Activated CD4-positive, alpha-beta T cell treated with anti-CD3 and anti-CD28 coated beads for 36 hours (primary cell): Measurements from ENCODE around the gene SCRN2. TPM values are rescaled to one million over a fixed set of nuclear protein-coding genes. Genes with fewer than 3 reads are reported as not detected.

Experiments
- ATAC-seq: fragments of 200-7000 bp; cut with Tn5 transposase; one replicate; pipeline ENCODE4 v1.10.0; 2021; ENCODE audit warnings: mild to moderate bottlenecking, moderate library complexity
- CTCF ChIA-PET: fragments of 350-600 bp; sonication (Branson Sonifier 250); formaldehyde crosslinking; loops from one replicate; lab custom pipeline; 2021; ENCODE audit warnings: antibody characterized with exemption; lab: Charles Lee
- POLR2A ChIA-PET: fragments of 350-600 bp; sonication (Branson Sonifier 250); formaldehyde crosslinking; loops from one replicate; lab custom pipeline; 2021; ENCODE audit warnings: antibody characterized with exemption, inconsistent platforms; lab: Charles Lee
- DNase-seq: peaks from one replicate; pipeline ENCODE4 v3.0.0-alpha.2; 2020
- H3K27ac Mint-ChIP-seq: one replicate; pipeline ENCODE4 v1.8.0; 2021; ENCODE audit warnings: mixed read lengths
- H3K27me3 Mint-ChIP-seq: one replicate; pipeline ENCODE4 v1.8.0; 2021; ENCODE audit warnings: mixed read lengths
- H3K36me3 Mint-ChIP-seq: one replicate; pipeline ENCODE4 v1.8.0; 2021; ENCODE audit warnings: low read depth, mixed read lengths
- H3K4me1 Mint-ChIP-seq: one replicate; pipeline ENCODE4 v1.8.0; 2021; ENCODE audit warnings: mixed read lengths
- H3K4me3 Mint-ChIP-seq: one replicate; pipeline ENCODE4 v1.8.0; 2021; ENCODE audit warnings: mild to moderate bottlenecking, moderate library complexity, mixed read lengths
- H3K9me3 Mint-ChIP-seq: one replicate; pipeline ENCODE4 v1.8.0; 2021; ENCODE audit warnings: low read depth, mixed read lengths
- intact Hi-C, 2 experiments: fragments of 100-400 bp; cut with DNase I in 1 of 2; cut with micrococcal nuclease in 1 of 2; formaldehyde crosslinking; loops; one replicate each; pipeline versions ENCODE4 v1.14.2 to v1.15.1; 2022 to 2024; cut with DNase I, micrococcal nuclease
- total RNA-seq, 2 experiments: library from RNA; stranded (reverse); gene quantifications; one replicate each; pipeline ENCODE4 v1.2.3, GENCODE V29; 2021

SCRN2 gene
- total RNA-seq, 2 experiments from 2014 or later = 21.5 to 25.2 TPM

DNA sequence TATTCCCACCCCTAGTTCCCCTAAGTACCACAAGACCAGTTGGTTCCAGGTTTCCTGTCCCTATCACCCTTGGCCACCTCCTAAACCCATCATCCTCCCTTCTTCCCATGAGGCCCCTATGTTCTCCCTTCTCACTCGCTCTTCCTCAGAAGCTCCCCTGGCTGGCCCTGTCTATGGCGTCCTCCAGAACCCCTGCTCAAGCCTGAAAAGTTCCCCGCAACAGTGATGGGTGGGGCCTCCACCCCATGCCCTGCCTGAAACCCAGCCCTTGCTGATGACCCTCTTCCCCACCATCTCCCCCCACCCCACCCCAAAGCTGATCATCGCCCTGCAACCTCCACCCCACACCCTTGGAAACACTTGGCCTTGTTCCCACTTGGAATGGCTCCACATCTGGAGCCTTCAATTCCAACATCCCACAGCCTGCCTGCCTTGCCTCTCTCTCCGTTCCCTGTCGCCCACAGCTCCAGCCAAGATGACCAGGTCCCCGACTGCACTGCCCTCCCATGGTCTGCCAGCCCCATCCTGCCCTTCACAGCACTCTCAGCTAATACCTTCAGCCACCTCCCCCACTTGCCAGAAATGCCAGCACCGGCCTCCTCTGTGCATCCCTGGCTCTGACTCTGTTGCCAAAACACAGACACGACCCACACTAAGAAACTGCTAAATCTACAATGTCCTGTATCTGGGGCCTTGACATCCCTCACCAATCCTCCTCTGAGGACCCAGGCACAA, 30.0 kb downstream of the SCRN2 start:
- Mint-ChIP-seq H3K4me1 (peaks cover 8% of the 10 kb centered on the region), H3K9me3 (no peaks in the 10 kb centered on the region), H3K27ac (peak overlapping the region; percentile 15), H3K36me3 (peaks cover 9% of the 10 kb centered on the region), H3K27me3 (no peaks in the 10 kb centered on the region), H3K4me3 (no peak overlapping the region)
- ChIA-PET CTCF (no interaction called here), POLR2A (no interaction called here)
- intact Hi-C loops = no loop called here
- ATAC-seq = no peak
- DNase-seq = peak; percentile 3

DNA sequence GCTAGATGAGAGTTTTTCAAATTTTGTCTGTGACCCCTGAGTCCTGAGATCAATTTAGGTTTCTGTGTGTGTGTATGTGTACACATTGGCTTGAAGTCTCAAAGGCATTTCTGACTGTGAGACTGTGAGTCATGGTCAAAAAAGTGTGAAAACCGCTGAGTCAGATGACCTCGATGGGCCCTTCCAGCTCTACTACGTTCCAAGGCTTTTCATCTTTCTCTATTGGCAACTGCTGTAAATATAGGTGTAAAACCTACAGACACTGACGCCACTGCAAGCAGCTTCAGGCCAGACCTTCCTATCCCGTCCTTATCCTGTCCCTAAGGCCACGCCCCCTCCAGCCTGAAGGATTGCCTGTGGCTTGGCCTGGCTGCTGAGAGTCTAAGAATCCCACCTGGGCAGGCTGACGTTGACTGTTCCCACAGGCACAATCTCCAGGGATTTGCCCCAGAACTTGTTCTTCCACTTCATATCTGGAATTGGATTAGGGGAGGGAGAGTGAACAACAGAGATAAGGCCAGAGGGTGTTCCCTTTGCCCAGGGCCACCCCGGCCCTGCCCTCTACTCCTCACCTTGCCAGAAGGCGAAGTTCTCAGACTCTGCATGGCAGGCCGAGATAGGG, 30.8 kb downstream of the SCRN2 start:
- Mint-ChIP-seq H3K4me3 (no peak overlapping the region), H3K36me3 (peaks cover 7% of the 10 kb centered on the region), H3K9me3 (no peaks in the 10 kb centered on the region), H3K4me1 (peaks cover 8% of the 10 kb centered on the region), H3K27ac (peak overlapping the region; percentile 64), H3K27me3 (no peaks in the 10 kb centered on the region)
- peak; percentile 63 for DNase-seq
- ChIA-PET POLR2A (interaction anchor here (0.8 kb wide), 1 partner anchor 85 kb away, joined by 3 read pairs; the partner anchor contains the start of gene SP2), CTCF (interaction anchor here (0.8 to 1.2 kb wide), 3 partner anchors 9 to 111 kb away, joined by 3 to 5 read pairs (median 3); no protein-coding TSS in a partner anchor)
- ATAC-seq = peak; percentile 96
- intact Hi-C loops = no loop called here

DNA sequence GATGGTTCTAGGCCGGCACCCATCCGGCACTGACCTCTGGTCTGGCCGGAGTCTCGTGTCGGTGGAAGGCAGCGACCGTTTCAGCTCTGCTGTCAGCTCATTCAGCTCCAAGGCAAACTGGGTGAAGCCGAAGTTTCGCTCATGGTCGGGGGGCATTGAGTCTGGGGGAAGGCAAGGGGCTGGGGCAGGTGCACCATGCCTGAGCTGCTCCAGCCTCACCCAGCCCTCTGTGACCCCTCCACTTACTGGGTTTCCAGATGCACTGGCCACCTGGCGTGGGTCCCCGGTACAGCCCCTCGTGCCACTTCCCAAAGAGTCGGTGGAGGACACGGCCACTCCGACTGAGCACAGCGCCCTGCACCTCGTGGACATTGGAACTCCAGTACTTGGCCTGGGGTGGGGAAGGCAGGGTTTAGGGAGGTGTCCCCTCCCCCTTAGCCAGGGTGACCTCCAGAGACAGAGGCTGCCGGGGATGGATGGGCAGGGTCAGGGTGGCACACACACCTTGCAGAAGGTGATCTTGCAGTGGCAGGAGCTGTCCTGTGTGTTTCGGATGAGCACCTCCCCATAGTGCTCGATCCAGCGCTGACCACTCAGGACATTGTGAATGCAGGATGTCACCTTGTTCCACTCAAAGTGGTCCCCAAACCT, 32.1 kb downstream of the SCRN2 start:
- H3K36me3 Mint-ChIP-seq = peaks cover 7% of the 10 kb centered on the region
- peaks cover 8% of the 10 kb centered on the region for H3K4me1 Mint-ChIP-seq
- intact Hi-C loops = loop anchor here in 1 of 2 experiments (10.0 kb wide), 1 partner anchor 144 kb away; no protein-coding TSS in a partner anchor
- H3K4me3 Mint-ChIP-seq = no peak overlapping the region
- no peak for ATAC-seq
- CTCF ChIA-PET = no interaction called here
- H3K9me3 Mint-ChIP-seq = no peaks in the 10 kb centered on the region
- H3K27me3 Mint-ChIP-seq = no peaks in the 10 kb centered on the region
- no peak overlapping the region for H3K27ac Mint-ChIP-seq
- DNase-seq = no peak
- POLR2A ChIA-PET = interaction anchor here (0.6 kb wide), 1 partner anchor 208 kb away, joined by 3 read pairs; no protein-coding TSS in a partner anchor

DNA sequence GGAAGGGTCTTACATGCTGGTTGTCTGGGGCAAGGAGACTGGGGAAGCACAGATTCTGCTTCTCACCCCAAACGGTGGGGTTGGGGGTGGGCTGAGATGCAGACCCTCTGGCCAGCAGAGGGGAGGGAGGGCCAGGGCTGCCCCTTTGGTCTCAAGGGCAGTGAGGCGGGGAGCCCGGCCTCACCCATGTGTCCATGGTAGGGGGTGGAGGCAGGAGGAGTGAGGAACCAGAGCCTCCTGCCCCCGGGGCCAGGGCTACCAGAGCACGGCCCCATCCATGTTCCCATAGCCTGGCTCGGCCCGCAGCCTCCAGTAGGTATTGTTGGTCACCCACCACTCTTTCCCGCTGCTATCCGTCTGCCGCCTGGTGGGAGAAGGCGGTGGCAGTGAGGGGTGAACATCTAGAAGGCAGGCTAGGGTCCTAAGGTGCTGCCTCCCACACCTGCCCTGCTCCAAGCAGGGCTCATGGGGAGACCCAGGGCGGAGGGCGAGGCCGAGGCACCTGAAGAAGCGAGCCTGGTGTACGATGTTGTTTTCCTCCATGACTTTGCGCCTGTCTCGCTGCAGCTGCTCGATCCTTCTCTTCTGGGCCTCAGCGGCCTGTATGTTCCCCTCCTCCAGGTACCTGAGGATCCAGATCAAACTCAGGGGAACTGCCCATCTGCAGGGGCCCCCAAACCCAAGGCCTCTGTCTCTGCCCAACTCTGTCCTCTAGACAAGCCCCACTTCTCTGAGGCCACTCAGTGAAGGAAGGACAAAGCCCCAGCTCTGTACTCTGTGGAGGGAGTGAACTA, 32.8 kb downstream of the SCRN2 start:
- Mint-ChIP-seq H3K9me3 (no peaks in the 10 kb centered on the region), H3K27ac (no peak overlapping the region), H3K4me1 (peaks cover 8% of the 10 kb centered on the region), H3K27me3 (no peaks in the 10 kb centered on the region), H3K36me3 (peaks cover 7% of the 10 kb centered on the region), H3K4me3 (no peak overlapping the region)
- intact Hi-C loops = loop anchor here in 1 of 2 experiments (10.0 kb wide), 1 partner anchor 143 kb away; no protein-coding TSS in a partner anchor
- POLR2A ChIA-PET = no interaction called here
- no peak for ATAC-seq
- DNase-seq = no peak
- CTCF ChIA-PET = no interaction called here

DNA sequence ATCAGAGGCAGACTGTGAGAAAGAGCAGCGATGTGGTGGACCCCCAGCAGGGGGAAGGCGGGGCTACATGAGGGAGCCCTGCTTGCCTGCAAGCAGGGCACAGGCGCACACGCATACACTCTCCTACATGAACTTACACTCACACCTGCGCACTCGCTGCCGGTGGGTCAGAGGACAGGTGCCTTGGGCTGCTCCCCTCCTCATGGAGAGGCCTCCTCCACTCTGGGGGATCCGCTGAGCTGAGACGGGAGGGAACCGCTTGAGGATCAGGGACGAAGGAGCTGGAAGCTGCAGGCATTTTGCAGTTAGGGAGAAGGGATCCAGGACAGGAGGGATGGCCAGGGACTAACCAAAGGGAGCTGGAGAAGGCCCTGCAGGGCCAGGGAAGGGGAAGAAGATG, 33.7 kb downstream of the SCRN2 start:
- no peaks in the 10 kb centered on the region for H3K27me3 Mint-ChIP-seq
- intact Hi-C loops = loop anchor here in 1 of 2 experiments (10.0 kb wide), 1 partner anchor 143 kb away; no protein-coding TSS in a partner anchor
- no peak for ATAC-seq
- no peak overlapping the region for H3K4me3 Mint-ChIP-seq
- ChIA-PET CTCF (no interaction called here), POLR2A (no interaction called here)
- no peak for DNase-seq
- peaks cover 7% of the 10 kb centered on the region for H3K36me3 Mint-ChIP-seq
- H3K27ac Mint-ChIP-seq = no peak overlapping the region
- peaks cover 8% of the 10 kb centered on the region for H3K4me1 Mint-ChIP-seq
- H3K9me3 Mint-ChIP-seq = no peaks in the 10 kb centered on the region

DNA sequence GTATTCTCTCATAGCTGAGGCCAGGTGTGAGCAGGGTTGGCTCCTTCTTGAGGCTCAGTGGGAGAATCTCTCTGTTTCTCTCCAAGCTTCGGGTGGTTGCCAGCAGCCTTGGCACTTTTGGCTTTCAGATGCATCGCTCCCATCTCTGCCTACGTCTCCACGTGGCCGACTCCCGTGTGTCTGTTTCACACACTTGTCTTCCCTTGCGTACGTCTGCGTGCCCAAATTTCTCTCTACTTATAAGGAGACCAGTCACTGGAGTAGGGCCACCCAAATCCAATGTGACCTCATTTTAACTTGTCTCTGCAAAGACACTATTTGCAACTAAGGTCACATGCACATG, 34.2 kb downstream of the SCRN2 start:
- peaks cover 7% of the 10 kb centered on the region for H3K36me3 Mint-ChIP-seq
- ChIA-PET CTCF (no interaction called here), POLR2A (no interaction called here)
- H3K9me3 Mint-ChIP-seq = no peaks in the 10 kb centered on the region
- DNase-seq = no peak
- intact Hi-C loops = loop anchor here in 1 of 2 experiments (10.0 kb wide), 1 partner anchor 142 kb away; no protein-coding TSS in a partner anchor
- H3K4me1 Mint-ChIP-seq = peaks cover 8% of the 10 kb centered on the region
- ATAC-seq = no peak
- no peaks in the 10 kb centered on the region for H3K27me3 Mint-ChIP-seq
- no peak overlapping the region for H3K27ac Mint-ChIP-seq
- H3K4me3 Mint-ChIP-seq = no peak overlapping the region

DNA sequence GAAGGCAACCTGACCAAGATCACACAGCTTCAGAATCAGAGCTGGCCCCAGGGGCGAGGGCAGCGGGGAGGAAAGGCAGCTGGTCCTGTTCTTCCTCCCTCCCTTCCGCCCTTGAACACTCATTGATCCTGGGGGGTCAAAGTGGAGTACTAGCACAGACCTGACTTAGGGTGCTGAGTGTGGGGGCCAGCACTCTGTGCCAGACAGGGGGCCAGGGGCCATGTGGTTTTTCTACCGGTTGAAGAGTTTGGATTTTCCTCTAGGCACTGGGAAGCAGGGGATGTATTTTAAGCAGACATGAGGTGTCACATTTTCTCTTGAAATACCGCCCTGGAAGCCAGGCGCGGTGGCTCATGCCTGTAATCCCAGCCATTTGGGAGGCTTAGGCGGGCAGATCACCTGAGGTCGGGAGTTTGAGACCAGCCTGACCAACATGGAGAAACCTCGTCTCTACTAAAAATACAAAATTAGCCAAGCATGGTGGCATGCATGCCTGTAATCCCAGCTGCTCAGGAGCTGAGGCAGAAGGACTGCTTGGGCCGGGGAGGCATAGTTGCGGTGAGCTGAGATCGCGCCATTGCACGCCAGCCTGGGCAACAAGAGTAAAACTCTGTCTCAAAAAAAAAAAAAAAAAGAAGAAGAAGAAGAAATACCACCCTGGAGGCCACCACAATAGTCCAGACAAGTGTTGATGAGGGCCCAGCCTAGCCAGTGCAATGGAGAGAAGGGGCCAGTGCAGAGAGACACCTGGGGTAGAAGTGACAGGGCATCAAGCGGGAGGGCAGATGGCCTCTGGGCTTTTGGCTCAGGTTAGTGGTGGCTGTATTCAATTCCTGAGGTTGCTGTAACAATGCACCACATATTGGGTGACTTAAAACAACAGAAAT, 34.8 kb downstream of the SCRN2 start:
- Mint-ChIP-seq H3K36me3 (peaks cover 7% of the 10 kb centered on the region), H3K4me3 (no peak overlapping the region), H3K9me3 (no peaks in the 10 kb centered on the region), H3K4me1 (peaks cover 8% of the 10 kb centered on the region), H3K27ac (no peak overlapping the region), H3K27me3 (no peaks in the 10 kb centered on the region)
- ATAC-seq = no peak
- no peak for DNase-seq
- POLR2A ChIA-PET = no interaction called here
- intact Hi-C loops = loop anchor here in 1 of 2 experiments (10.0 kb wide), 1 partner anchor 141 kb away; no protein-coding TSS in a partner anchor
- CTCF ChIA-PET = no interaction called here

DNA sequence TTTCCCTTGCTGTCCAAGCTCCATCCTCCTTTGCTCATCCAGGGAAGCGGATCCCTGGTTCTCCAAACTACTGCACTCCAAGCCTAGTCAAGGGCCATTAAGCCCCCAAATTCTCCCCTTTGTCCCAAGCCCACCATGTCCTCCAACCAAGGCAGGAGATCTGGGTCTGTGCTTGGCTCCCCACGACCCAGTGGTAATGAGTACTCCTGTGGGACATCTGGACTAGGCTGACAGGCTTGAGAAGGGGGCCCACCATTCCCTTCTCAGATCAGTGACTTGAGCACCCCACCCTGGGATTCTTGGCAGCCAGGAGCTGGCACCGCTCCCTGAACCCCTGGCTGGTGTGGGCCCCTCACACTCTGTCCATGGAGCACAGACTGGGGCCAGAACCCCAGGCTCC, 36.6 kb downstream of the SCRN2 start:
- CTCF ChIA-PET = no interaction called here
- DNase-seq (no peak), ATAC-seq (no peak)
- H3K27me3 Mint-ChIP-seq = no peaks in the 10 kb centered on the region
- intact Hi-C loops = loop anchor here (5.0 to 10.0 kb wide), 4 partner anchors 67 to 572 kb away; no protein-coding TSS in a partner anchor
- no peak overlapping the region for H3K4me3 Mint-ChIP-seq
- peaks cover 4% of the 10 kb centered on the region for H3K36me3 Mint-ChIP-seq
- no peaks in the 10 kb centered on the region for H3K4me1 Mint-ChIP-seq
- POLR2A ChIA-PET = no interaction called here
- no peak overlapping the region for H3K27ac Mint-ChIP-seq
- no peaks in the 10 kb centered on the region for H3K9me3 Mint-ChIP-seq

DNA sequence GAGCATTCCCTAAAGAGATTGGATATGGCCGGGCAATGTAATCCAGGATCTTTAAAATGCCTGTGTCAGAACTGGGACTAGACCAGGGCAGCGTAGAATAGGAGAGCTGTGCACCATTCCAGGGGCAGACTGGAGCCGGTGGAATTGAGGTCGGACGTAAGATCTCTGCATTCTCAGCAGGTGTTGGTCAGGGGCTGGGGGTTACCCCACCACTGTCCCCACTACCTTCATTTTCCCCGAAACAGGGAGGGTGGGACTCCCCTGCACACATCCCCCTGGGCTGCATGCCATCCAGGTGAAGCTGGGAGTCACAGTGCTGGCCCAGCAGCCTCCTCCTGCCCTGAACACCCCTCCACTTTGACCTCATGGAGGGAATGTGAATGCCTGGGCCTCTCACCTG, 37.3 kb downstream of the SCRN2 start:
- DNase-seq = no peak
- intact Hi-C loops = loop anchor here (2.0 to 10.0 kb wide), 5 partner anchors 66 to 571 kb away; no protein-coding TSS in a partner anchor
- ChIA-PET CTCF (no interaction called here), POLR2A (no interaction called here)
- Mint-ChIP-seq H3K27ac (no peak overlapping the region), H3K36me3 (peaks cover 4% of the 10 kb centered on the region), H3K4me3 (no peak overlapping the region), H3K4me1 (no peaks in the 10 kb centered on the region), H3K9me3 (no peaks in the 10 kb centered on the region), H3K27me3 (no peaks in the 10 kb centered on the region)
- ATAC-seq = no peak

DNA sequence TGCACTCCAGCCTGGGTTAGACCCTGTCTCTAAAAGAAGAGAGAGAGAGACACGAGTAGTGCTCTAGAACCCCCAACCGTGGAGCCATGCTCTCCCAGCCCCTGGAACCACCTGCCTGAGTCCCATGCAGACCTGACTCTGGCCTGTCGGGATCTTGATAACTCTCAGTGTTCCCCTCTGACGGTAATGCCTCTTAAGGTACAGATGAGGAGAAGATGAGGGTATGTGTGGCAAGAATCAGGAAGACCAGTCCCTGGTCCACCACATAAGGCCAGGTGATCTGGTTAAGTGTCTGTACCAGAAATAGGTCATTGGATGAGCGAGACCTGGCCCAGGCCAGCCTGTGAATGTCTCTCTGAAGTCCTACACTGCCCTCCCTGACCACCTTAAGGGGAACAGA, 37.9 kb downstream of the SCRN2 start:
- Mint-ChIP-seq H3K27ac (no peak overlapping the region), H3K4me1 (no peaks in the 10 kb centered on the region), H3K9me3 (no peaks in the 10 kb centered on the region), H3K4me3 (no peak overlapping the region), H3K36me3 (peaks cover under 1% of the 10 kb centered on the region), H3K27me3 (no peaks in the 10 kb centered on the region)
- CTCF ChIA-PET = interaction anchor here (0.6 to 2.1 kb wide), 3 partner anchors 13 to 146 kb away, joined by 4 to 6 read pairs (median 4); no protein-coding TSS in a partner anchor
- intact Hi-C loops = loop anchor here (2.0 to 10.0 kb wide), 5 partner anchors 66 to 571 kb away; no protein-coding TSS in a partner anchor
- no peak for DNase-seq
- POLR2A ChIA-PET = no interaction called here
- no peak for ATAC-seq
